WTC11 (cell line): ENCODE results near the gene NEK2.

Experiments used
- SMAD3 ChIP-seq: sonication (generic); formaldehyde crosslinking; IDR thresholded peaks from 2 replicates; pipeline ENCODE4 v1.8.0; 2022; ENCODE audit warnings: missing genetic modification reagents, mild to moderate bottlenecking, borderline replicate concordance
- TF ChIP-seq, protein P1 (sequence below): fragments of 200-600 bp; IDR thresholded peaks from 2 replicates; pipeline ENCODE4 v1.8.0; 2022; ENCODE audit warnings: antibody characterized with exemption

DNA sequence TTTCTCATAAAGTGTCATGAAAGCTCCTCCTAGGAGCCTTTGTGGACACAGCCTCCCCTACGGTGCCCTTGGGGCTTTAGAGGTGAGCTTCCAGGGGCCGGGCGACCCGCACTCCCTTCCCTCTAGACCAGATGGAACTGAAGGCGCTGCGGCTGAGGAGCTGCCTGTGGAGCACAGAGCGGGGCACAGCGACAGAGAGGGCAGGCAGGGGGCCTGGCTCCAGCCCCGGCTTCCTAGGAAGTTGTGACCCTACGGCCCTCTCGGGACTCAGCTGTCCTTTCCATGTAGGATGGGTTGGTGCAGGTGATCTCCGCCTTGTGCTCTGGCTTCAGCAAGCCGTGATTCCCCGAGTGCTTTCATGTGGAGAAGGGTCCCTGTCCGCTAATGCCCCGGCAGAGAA lies 23.6 kb upstream of the NEK2 start:
- TF ChIP-seq SMAD3: no peak
- TF ChIP-seq, protein P1, sequence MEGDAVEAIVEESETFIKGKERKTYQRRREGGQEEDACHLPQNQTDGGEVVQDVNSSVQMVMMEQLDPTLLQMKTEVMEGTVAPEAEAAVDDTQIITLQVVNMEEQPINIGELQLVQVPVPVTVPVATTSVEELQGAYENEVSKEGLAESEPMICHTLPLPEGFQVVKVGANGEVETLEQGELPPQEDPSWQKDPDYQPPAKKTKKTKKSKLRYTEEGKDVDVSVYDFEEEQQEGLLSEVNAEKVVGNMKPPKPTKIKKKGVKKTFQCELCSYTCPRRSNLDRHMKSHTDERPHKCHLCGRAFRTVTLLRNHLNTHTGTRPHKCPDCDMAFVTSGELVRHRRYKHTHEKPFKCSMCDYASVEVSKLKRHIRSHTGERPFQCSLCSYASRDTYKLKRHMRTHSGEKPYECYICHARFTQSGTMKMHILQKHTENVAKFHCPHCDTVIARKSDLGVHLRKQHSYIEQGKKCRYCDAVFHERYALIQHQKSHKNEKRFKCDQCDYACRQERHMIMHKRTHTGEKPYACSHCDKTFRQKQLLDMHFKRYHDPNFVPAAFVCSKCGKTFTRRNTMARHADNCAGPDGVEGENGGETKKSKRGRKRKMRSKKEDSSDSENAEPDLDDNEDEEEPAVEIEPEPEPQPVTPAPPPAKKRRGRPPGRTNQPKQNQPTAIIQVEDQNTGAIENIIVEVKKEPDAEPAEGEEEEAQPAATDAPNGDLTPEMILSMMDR: no peak
